ENCODE measurements around the gene WDR13. TPM values are rescaled to one million over a fixed set of nuclear protein-coding genes. Genes with fewer than 3 reads are reported as not detected.

WDR13 gene
- total RNA-seq, 1 donor = 88.7 TPM

DNA sequence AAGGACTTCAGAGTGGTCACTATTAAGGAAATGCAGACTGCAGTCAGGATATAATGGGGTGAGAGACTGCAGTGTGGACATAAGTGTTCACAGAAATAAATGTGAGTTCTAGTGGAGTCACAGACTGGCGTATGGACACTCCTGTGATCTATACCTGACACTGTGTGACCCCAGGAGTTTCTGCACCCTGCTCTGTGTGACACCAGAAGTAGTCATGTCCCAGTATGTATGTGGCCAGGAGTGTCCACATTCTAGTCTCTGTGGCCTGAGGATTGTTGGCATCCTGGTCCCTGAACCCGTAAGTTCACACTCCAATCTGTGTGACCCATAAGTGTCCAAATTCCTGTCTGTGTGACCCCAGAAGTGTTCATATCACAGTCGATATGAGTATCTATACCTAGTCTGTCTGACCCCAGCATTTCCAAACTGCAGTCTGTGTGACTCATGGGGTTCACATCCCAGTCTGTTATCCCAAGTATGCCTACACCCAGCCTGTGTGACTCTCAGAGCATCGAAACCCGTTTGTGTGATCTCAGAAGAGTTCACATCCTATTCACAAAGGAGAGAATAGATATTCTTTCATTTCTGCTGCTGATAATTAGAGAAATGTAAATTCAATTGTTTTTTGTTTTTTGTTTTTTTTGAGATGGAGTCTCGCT is 16.3 kb downstream of the WDR13 start:
- DNase-seq (ENCODE audit: insufficient read length, low spot score, missing footprints) = peak; percentile 86
- TF ChIP-seq, protein P1, sequence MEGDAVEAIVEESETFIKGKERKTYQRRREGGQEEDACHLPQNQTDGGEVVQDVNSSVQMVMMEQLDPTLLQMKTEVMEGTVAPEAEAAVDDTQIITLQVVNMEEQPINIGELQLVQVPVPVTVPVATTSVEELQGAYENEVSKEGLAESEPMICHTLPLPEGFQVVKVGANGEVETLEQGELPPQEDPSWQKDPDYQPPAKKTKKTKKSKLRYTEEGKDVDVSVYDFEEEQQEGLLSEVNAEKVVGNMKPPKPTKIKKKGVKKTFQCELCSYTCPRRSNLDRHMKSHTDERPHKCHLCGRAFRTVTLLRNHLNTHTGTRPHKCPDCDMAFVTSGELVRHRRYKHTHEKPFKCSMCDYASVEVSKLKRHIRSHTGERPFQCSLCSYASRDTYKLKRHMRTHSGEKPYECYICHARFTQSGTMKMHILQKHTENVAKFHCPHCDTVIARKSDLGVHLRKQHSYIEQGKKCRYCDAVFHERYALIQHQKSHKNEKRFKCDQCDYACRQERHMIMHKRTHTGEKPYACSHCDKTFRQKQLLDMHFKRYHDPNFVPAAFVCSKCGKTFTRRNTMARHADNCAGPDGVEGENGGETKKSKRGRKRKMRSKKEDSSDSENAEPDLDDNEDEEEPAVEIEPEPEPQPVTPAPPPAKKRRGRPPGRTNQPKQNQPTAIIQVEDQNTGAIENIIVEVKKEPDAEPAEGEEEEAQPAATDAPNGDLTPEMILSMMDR (IDR thresholded peaks at IDR 0.05; ENCODE audit: extremely low read depth, low read depth, low read length) = no peak
- Histone ChIP-seq H3K27me3 (ENCODE audit: insufficient read depth, low read length) (no peaks in the 10 kb centered on the region), H3K9me3 (ENCODE audit: low read depth, low read length) (no peaks in the 10 kb centered on the region), H3K4me2 (ENCODE audit: insufficient read depth, low read length) (no peak overlapping the region), H3K4me3 (ENCODE audit: insufficient read depth, low read length) (no peak overlapping the region), H3K36me3 (ENCODE audit: insufficient read depth, low read length) (no peaks in the 10 kb centered on the region), H3K79me2 (ENCODE audit: insufficient read depth, low read length) (no peaks in the 10 kb centered on the region), H2AFZ (ENCODE audit: low read length) (no peak overlapping the region), H4K20me1 (ENCODE audit: insufficient read depth, low read length) (no peaks in the 10 kb centered on the region), H3K4me1 (ENCODE audit: insufficient read depth, low read length) (peaks cover 9% of the 10 kb centered on the region), H3K27ac (ENCODE audit: low read depth, low read length) (no peak overlapping the region)

DNA sequence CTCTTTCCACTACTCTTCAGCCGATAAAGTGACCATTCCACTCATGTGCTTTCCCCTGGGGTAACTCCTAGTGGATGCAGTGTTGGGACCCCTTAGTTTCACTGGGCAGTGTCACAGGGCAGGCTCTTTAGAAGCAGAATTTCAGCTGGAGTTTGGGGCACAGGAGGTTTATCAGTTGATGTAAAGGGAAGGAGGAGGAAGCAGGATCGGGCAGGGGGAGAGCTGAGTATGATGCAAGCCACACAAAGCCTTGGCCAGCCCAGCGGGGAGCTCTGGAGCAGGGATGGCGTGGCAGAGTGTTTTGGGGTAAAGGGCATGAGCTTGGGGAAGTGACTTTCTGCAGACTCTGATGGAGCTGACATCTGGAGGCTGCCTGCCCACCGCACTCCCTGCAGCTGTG is 19.3 kb downstream of the WDR13 start:
- Histone ChIP-seq H3K9me3 (ENCODE audit: low read depth, low read length) (no peaks in the 10 kb centered on the region), H3K27me3 (ENCODE audit: insufficient read depth, low read length) (no peaks in the 10 kb centered on the region), H3K4me3 (ENCODE audit: insufficient read depth, low read length) (no peak overlapping the region), H3K79me2 (ENCODE audit: insufficient read depth, low read length) (no peaks in the 10 kb centered on the region), H4K20me1 (ENCODE audit: insufficient read depth, low read length) (no peaks in the 10 kb centered on the region), H3K36me3 (ENCODE audit: insufficient read depth, low read length) (no peaks in the 10 kb centered on the region), H3K4me1 (ENCODE audit: insufficient read depth, low read length) (peaks cover 9% of the 10 kb centered on the region), H3K27ac (ENCODE audit: low read depth, low read length) (no peak overlapping the region), H2AFZ (ENCODE audit: low read length) (no peak overlapping the region), H3K4me2 (ENCODE audit: insufficient read depth, low read length) (no peak overlapping the region)
- TF ChIP-seq, protein P1 (IDR thresholded peaks at IDR 0.05; ENCODE audit: extremely low read depth, low read depth, low read length) = no peak
- no peak for DNase-seq (ENCODE audit: insufficient read length, low spot score, missing footprints)

DNA sequence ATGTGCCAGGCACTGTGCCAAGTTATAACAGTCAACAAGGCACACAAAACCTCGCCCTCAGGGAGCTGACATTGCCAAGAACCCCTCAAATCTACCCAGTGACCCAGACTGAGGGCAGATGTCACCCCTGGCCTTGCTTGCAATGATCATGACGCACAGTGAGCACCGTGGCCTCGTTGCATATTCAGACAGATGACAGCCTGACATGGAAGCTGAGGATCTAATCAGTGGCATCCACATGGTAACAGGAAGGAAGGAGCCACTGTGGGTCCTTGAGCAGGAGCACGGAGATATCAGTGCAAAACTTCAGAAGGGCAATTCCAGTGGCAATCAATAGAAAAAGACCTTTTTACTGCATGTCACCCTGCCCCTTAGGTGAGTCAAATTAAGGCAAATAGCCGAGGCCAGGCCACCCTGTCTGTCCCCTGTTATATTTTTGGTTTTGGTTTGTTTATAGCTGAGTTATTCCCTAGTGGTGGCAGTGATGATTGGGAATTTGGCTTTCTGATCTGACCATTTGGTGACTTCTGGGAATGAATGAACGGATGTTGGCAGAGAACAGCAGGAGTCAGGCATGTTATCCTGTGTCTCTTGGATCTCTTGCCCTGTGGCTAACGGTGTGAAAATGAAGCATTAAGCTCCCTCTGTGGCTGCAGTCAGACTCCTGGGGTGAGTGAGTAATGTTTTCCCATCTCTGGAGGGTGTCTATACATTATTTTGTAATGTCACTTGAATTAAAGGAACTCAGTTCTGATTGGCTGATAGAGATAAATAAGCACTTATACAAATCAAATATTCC is 20.4 kb downstream of the WDR13 start:
- H2AFZ ChIP-seq (ENCODE audit: low read length) = no peak overlapping the region
- no peaks in the 10 kb centered on the region for H3K27me3 ChIP-seq (ENCODE audit: insufficient read depth, low read length)
- TF ChIP-seq, protein P1 (IDR thresholded peaks at IDR 0.05; ENCODE audit: extremely low read depth, low read depth, low read length) = no peak
- no peak overlapping the region for H3K27ac ChIP-seq (ENCODE audit: low read depth, low read length)
- H3K4me1 ChIP-seq (ENCODE audit: insufficient read depth, low read length) = peaks cover 9% of the 10 kb centered on the region
- no peaks in the 10 kb centered on the region for H4K20me1 ChIP-seq (ENCODE audit: insufficient read depth, low read length)
- H3K9me3 ChIP-seq (ENCODE audit: low read depth, low read length) = no peaks in the 10 kb centered on the region
- no peaks in the 10 kb centered on the region for H3K36me3 ChIP-seq (ENCODE audit: insufficient read depth, low read length)
- no peak for DNase-seq (ENCODE audit: insufficient read length, low spot score, missing footprints)
- peak overlapping the region; percentile 0 for H3K4me2 ChIP-seq (ENCODE audit: insufficient read depth, low read length)
- no peaks in the 10 kb centered on the region for H3K79me2 ChIP-seq (ENCODE audit: insufficient read depth, low read length)
- no peak overlapping the region for H3K4me3 ChIP-seq (ENCODE audit: insufficient read depth, low read length)

All from osteoblast (primary cell).